ENCODE results near the gene KLF9.

GRCh38 chr9:70421272-70422180 is 7.1 kb upstream of the KLF9 start:
- TF ChIP-seq EZH2 (IDR thresholded peaks at IDR 0.05; ENCODE audit: insufficient read depth, poor library complexity, severe bottlenecking) (no peak), EZH2phosphoT487 (IDR thresholded peaks at IDR 0.05; ENCODE audit: insufficient read depth, low read depth) (no peak)

All from GM23248 (cell line).